Trophoblast cell (in vitro differentiated cells and primary cell): ENCODE measurements around the gene CENPP.
A peak's percentile ranks its signal among the peaks of the same experiment; 100 is the strongest.

Experiments
- DNase-seq, 2 donors: peaks; one replicate each; pipeline ENCODE4 v3.0.0-alpha.2; 2016
- H2AFZ ChIP-seq: 2 replicates; pipeline ENCODE4 v1.6.1; 2013; ENCODE audit warnings: low read length, moderate library complexity, mild to moderate bottlenecking; ENCODE audit not compliant: insufficient read depth, poor library complexity
- H2AK5ac ChIP-seq: 2 replicates; pipeline ENCODE4 v1.6.1; 2013; ENCODE audit warnings: mild to moderate bottlenecking, low read length
- H2BK120ac ChIP-seq: 2 replicates; pipeline ENCODE4 v1.6.1; 2013; ENCODE audit warnings: low read length, mild to moderate bottlenecking, moderate library complexity; ENCODE audit not compliant: insufficient read depth, poor library complexity
- H2BK12ac ChIP-seq: 2 replicates; pipeline ENCODE4 v1.6.1; 2013; ENCODE audit warnings: mild to moderate bottlenecking, low read length, moderate library complexity
- H2BK5ac ChIP-seq: 2 replicates; pipeline ENCODE4 v1.6.1; 2013; ENCODE audit warnings: low read length, low read depth, moderate library complexity, mild to moderate bottlenecking; ENCODE audit not compliant: poor library complexity
- H3K14ac ChIP-seq: 2 replicates; pipeline ENCODE4 v1.6.1; 2013; ENCODE audit warnings: mild to moderate bottlenecking, low read length
- H3K18ac ChIP-seq: 2 replicates; pipeline ENCODE4 v1.6.1; 2013; ENCODE audit warnings: mild to moderate bottlenecking, low read length
- H3K23ac ChIP-seq: 2 replicates; pipeline ENCODE4 v1.6.1; 2013; ENCODE audit warnings: low read length
- H3K27ac ChIP-seq: 2 replicates; pipeline ENCODE4 v1.5.1; 2013; ENCODE audit warnings: low read depth, mild to moderate bottlenecking, inconsistent platforms, low read length, moderate library complexity
- H3K27me3 ChIP-seq: 2 replicates; pipeline ENCODE4 v1.6.1; 2013; ENCODE audit warnings: inconsistent platforms, mild to moderate bottlenecking, low read length, moderate library complexity; ENCODE audit not compliant: insufficient read depth
- H3K36me3 ChIP-seq, 2 experiments: 1 replicate in 1 of 2; 2 replicates in 1 of 2; pipeline ENCODE4 v1.6.1; 2013; ENCODE audit warnings: low read length in 2 of 2, mild to moderate bottlenecking in 2 of 2, moderate library complexity in 1 of 2; ENCODE audit not compliant: insufficient read depth in 2 of 2, control insufficient read depth in 1 of 2
- H3K4ac ChIP-seq: 2 replicates; pipeline ENCODE4 v1.6.1; 2013; ENCODE audit warnings: low read depth, mild to moderate bottlenecking, low read length, moderate library complexity
- H3K4me1 ChIP-seq, 2 experiments: 1 replicate in 1 of 2; 2 replicates in 1 of 2; pipeline ENCODE4 v1.6.1; 2013; ENCODE audit warnings: low read length in 2 of 2, mild to moderate bottlenecking in 2 of 2, moderate library complexity in 1 of 2; ENCODE audit not compliant: insufficient read depth in 2 of 2, control insufficient read depth in 1 of 2
- H3K4me2 ChIP-seq: 2 replicates; pipeline ENCODE4 v1.6.1; 2013; ENCODE audit warnings: inconsistent platforms, mild to moderate bottlenecking, low read length, moderate library complexity
- H3K4me3 ChIP-seq: 2 replicates; pipeline ENCODE4 v1.5.1; 2013; ENCODE audit warnings: mild to moderate bottlenecking, low read depth, low read length, inconsistent platforms
- H3K79me1 ChIP-seq: one replicate; pipeline ENCODE4 v1.6.1; 2013; ENCODE audit warnings: low read length
- H3K79me2 ChIP-seq: 2 replicates; pipeline ENCODE4 v1.6.1; 2013; ENCODE audit warnings: low read length, mild to moderate bottlenecking; ENCODE audit not compliant: control insufficient read depth, insufficient read depth, poor library complexity
- H3K9ac ChIP-seq: 2 replicates; pipeline ENCODE4 v1.6.1; 2013; ENCODE audit warnings: mild to moderate bottlenecking, low read length
- H3K9me3 ChIP-seq: 2 replicates; pipeline ENCODE4 v1.6.1; 2013; ENCODE audit warnings: low read depth, mild to moderate bottlenecking, control low read depth, inconsistent platforms, low read length; ENCODE audit not compliant: insufficient read depth
- H4K12ac ChIP-seq: 2 replicates; pipeline ENCODE4 v1.6.1; 2013; ENCODE audit warnings: low read depth, mild to moderate bottlenecking, low read length, moderate library complexity
- H4K8ac ChIP-seq: 2 replicates; pipeline ENCODE4 v1.6.1; 2013; ENCODE audit warnings: low read depth, mild to moderate bottlenecking, low read length, moderate library complexity
- H4K91ac ChIP-seq: one replicate; pipeline ENCODE4 v1.6.1; 2013; ENCODE audit warnings: low read depth, mild to moderate bottlenecking, low read length, moderate library complexity
- WGBS: extraction: QIAGEN DNeasy Blood & Tissue Kit; methylation state at CpG from one replicate; pipeline ENCODE4 v1.1.7; 2013; ENCODE audit warnings: missing lambda C conversion rate; ENCODE audit not compliant: insufficient read length, insufficient coverage; ENCODE audit errors: extremely low coverage; 5-methylcytosine and 5-hydroxymethylcytosine counted together

CENPP gene

DNA sequence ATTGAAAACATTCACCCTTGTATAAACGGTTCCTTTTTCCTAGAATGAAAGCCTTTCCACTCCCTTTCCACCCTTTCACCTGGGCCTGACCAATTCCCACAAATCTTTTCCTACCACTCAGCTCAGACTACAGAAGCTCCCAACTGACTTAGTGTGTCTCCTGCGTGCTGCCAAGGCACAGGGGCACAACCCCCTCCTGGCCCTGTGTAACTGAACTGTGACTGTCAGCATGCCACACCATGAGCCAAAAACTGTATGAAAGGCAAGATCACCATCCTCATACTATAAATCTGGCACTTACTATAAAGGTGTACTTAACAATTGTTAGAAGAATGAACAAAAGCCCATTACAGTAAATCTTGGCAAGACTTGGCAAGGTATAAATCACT lies 12.1 kb upstream of the CENPP start:
- H3K4me3 ChIP-seq = peak overlapping the region; percentile 44
- no peaks in the 10 kb centered on the region for H3K9me3 ChIP-seq
- H4K8ac ChIP-seq = no peak overlapping the region
- DNase-seq = no peak
- no peaks in the 10 kb centered on the region for H3K4me1 ChIP-seq
- H3K18ac ChIP-seq = no peak overlapping the region
- no peak overlapping the region for H3K27ac ChIP-seq
- H3K36me3 ChIP-seq = peaks cover 13 to 46% of the 10 kb centered on the region in 2 experiments
- no peaks in the 10 kb centered on the region for H3K27me3 ChIP-seq
- no peak overlapping the region for H4K91ac ChIP-seq
- no peak overlapping the region for H3K4me2 ChIP-seq
- no peaks in the 10 kb centered on the region for H3K79me1 ChIP-seq
- H2BK12ac ChIP-seq = no peak overlapping the region
- no peak overlapping the region for H2AFZ ChIP-seq
- no peak overlapping the region for H4K12ac ChIP-seq
- no CpG with 5 or more reads among the region's 2 CpGs for WGBS
- H3K4ac ChIP-seq = no peak overlapping the region
- H3K9ac ChIP-seq = no peak overlapping the region
- peak overlapping the region; percentile 90 for H3K23ac ChIP-seq
- no peaks in the 10 kb centered on the region for H3K79me2 ChIP-seq
- H2BK5ac ChIP-seq = no peak overlapping the region
- no peak overlapping the region for H2BK120ac ChIP-seq
- H3K14ac ChIP-seq = no peak overlapping the region
- no peak overlapping the region for H2AK5ac ChIP-seq

DNA sequence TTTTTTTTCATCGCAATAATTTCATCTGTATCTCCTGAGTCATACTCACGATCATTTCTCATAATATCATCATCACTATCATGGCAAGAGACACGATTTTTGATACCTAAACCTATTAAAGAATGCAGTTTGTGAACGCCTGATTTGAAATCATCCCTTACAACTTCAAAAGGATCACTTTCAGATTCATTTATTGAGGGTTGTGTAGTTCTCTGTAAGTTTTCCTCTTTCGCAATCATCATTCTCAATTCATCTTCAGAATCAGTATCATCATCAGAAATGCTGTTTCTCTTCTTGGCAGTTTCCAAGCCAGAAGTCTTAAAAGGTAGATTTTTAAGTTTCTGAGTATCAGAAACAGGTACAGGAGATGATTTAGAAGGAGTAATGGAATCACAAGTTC lies 10.3 kb upstream of the CENPP start:
- Histone ChIP-seq H4K8ac (no peak overlapping the region), H2BK12ac (no peak overlapping the region), H3K18ac (no peak overlapping the region), H3K4me3 (no peak overlapping the region), H3K27me3 (no peaks in the 10 kb centered on the region), H3K27ac (no peak overlapping the region), H4K91ac (no peak overlapping the region), H3K79me1 (no peaks in the 10 kb centered on the region), H3K4me2 (no peak overlapping the region), H3K4me1 (no peaks in the 10 kb centered on the region), H3K4ac (no peak overlapping the region), H3K9me3 (no peaks in the 10 kb centered on the region), H4K12ac (no peak overlapping the region), H3K14ac (no peak overlapping the region), H2AK5ac (no peak overlapping the region), H3K23ac (no peak overlapping the region), H2AFZ (no peak overlapping the region), H2BK120ac (no peak overlapping the region), H2BK5ac (no peak overlapping the region), H3K9ac (no peak overlapping the region), H3K79me2 (no peaks in the 10 kb centered on the region), H3K36me3 (peaks cover 18 to 48% of the 10 kb centered on the region in 2 experiments)
- WGBS = 100% methylated on average over 2 of the region's 5 CpGs
- no peak for DNase-seq

DNA sequence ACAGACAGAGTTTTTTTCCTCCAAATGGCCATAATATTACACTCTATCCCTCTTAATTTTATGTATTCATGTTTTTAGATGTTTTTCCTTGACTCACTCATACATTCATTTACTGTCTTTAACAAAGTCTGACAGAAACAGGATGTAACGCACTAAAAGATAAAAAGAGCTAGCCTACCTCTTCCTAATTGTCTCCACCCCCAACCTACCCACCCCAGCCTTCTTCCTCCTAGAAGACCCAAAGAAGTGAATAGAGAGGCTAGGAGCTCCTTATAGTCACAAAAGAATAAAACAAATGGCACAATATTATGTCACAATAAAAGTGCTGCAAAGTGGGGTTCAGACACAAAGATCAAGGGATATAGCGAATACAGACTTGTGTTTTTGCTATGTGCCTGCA lies 1.3 kb upstream of the CENPP start:
- H3K36me3 ChIP-seq = peaks cover 5 to 9% of the 10 kb centered on the region in 2 experiments
- no peak overlapping the region for H4K91ac ChIP-seq
- H3K18ac ChIP-seq = no peak overlapping the region
- H3K27ac ChIP-seq = no peak overlapping the region
- H3K79me2 ChIP-seq = peaks cover 2% of the 10 kb centered on the region
- no peak overlapping the region for H2BK5ac ChIP-seq
- H3K4me2 ChIP-seq = peak overlapping the region; percentile 85
- H4K8ac ChIP-seq = no peak overlapping the region
- no peak overlapping the region for H3K4ac ChIP-seq
- no peak overlapping the region for H3K14ac ChIP-seq
- H3K9ac ChIP-seq = peak overlapping the region; percentile 88
- DNase-seq = no peak
- H2AFZ ChIP-seq = no peak overlapping the region
- no CpG with 5 or more reads among the region's 2 CpGs for WGBS
- H3K4me3 ChIP-seq = no peak overlapping the region
- no peak overlapping the region for H3K23ac ChIP-seq
- no peak overlapping the region for H4K12ac ChIP-seq
- H2BK12ac ChIP-seq = no peak overlapping the region
- H3K27me3 ChIP-seq = no peaks in the 10 kb centered on the region
- H3K79me1 ChIP-seq = peaks cover 4% of the 10 kb centered on the region
- no peak overlapping the region for H2AK5ac ChIP-seq
- no peaks in the 10 kb centered on the region for H3K4me1 ChIP-seq
- no peaks in the 10 kb centered on the region for H3K9me3 ChIP-seq
- no peak overlapping the region for H2BK120ac ChIP-seq

DNA sequence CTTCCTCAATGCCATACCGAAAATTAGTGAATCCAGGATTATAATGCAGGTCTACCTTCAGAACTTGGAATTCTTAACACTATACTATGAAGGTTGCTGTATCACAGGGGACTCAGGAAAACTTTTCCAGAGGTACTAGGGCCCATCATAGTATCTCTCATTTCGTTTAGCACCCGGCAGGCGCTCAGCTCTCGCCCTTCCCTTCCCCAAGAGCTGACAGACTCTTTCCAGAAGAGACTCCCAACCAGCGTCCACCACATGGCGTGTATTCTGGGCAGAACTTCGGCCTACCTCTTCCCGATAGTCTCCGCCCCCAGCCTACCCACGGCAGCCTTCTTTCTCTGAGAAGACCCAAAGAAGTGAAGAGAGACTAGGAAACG lies 874 bp upstream of the CENPP start:
- Histone ChIP-seq H3K27me3 (no peaks in the 10 kb centered on the region), H3K14ac (peak overlapping the region; percentile 25), H2BK12ac (no peak overlapping the region), H2AFZ (peak overlapping the region; percentile 55), H3K4me2 (peak overlapping the region; percentile 85), H4K91ac (peak overlapping the region; percentile 20), H3K23ac (no peak overlapping the region), H3K9ac (peak overlapping the region; percentile 88), H4K12ac (peak overlapping the region; percentile 10), H3K9me3 (no peaks in the 10 kb centered on the region), H3K79me1 (peaks cover 4% of the 10 kb centered on the region), H3K4me3 (peak overlapping the region; percentile 83), H2BK120ac (no peak overlapping the region), H3K79me2 (peaks cover 2% of the 10 kb centered on the region), H3K4ac (peak overlapping the region; percentile 48), H3K18ac (no peak overlapping the region), H3K27ac (no peak overlapping the region), H3K4me1 (no peaks in the 10 kb centered on the region), H2AK5ac (no peak overlapping the region), H4K8ac (peak overlapping the region; percentile 95), H3K36me3 (peaks cover 3 to 6% of the 10 kb centered on the region in 2 experiments), H2BK5ac (no peak overlapping the region)
- no CpG with 5 or more reads among the region's 12 CpGs for WGBS
- no peak for DNase-seq
